ENCODE data around the gene ACTA1. TPM values are rescaled to one million over a fixed set of nuclear protein-coding genes. Genes with fewer than 3 reads are reported as not detected.

The ACTA1 gene
- total RNA-seq, 4 donors from 2014 or later = 0.33 to 0.40 TPM; not detected in 2

DNA sequence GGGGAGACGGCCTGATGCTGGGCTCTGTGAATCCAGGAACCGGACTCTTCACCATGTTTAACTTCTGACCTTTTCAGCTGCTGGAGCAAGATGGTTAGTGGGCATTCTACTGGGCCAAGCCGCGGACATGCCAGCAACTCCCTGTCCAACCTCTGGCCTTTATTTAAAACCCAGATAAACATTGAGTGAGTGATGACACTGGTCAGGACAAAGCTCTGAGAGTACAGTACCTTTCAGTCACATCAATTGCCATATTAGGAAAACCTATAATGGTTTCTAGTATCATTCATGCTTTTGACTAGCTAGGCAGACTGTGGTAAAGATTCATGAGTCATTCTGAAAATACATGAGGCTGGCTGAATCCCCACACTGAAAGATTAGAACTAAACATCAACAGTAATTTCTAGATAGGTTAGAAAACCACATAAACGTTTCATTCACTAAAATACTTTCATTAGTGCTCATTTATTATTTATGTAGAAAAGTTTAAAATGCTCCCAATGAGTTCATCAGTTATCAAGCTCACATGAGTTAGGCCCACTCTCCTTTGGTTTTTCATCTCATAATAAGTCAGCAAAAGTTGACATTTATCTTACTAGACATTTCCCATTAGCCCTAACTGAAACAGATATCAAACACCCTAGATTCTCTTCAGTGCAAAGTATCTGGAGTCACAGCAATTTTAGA lies 7.1 kb upstream of the ACTA1 start:
- peaks cover 18 to 39% of the 10 kb centered on the region in 2 donors for H3K36me3 ChIP-seq
- intact Hi-C loops (cut with DNase I) = no loop called here
- no peaks in the 10 kb centered on the region for H3K9me3 ChIP-seq
- TF ChIP-seq, protein P1, sequence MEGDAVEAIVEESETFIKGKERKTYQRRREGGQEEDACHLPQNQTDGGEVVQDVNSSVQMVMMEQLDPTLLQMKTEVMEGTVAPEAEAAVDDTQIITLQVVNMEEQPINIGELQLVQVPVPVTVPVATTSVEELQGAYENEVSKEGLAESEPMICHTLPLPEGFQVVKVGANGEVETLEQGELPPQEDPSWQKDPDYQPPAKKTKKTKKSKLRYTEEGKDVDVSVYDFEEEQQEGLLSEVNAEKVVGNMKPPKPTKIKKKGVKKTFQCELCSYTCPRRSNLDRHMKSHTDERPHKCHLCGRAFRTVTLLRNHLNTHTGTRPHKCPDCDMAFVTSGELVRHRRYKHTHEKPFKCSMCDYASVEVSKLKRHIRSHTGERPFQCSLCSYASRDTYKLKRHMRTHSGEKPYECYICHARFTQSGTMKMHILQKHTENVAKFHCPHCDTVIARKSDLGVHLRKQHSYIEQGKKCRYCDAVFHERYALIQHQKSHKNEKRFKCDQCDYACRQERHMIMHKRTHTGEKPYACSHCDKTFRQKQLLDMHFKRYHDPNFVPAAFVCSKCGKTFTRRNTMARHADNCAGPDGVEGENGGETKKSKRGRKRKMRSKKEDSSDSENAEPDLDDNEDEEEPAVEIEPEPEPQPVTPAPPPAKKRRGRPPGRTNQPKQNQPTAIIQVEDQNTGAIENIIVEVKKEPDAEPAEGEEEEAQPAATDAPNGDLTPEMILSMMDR (IDR thresholded peaks at IDR 0.05) = no peak
- TF ChIP-seq POLR2A (IDR thresholded peaks at IDR 0.05) = no peak
- no peaks in the 10 kb centered on the region for H3K27me3 ChIP-seq
- no peak overlapping the region for H3K27ac ChIP-seq
- H3K4me3 ChIP-seq (replicated peaks in 1 of 3) = no peak overlapping the region
- H3K4me1 ChIP-seq = no peaks in the 10 kb centered on the region
- WGBS, 2 donors = 75 to 85% methylated on average over 5 of the region's 5 CpGs
- DNase-seq = no peak

DNA sequence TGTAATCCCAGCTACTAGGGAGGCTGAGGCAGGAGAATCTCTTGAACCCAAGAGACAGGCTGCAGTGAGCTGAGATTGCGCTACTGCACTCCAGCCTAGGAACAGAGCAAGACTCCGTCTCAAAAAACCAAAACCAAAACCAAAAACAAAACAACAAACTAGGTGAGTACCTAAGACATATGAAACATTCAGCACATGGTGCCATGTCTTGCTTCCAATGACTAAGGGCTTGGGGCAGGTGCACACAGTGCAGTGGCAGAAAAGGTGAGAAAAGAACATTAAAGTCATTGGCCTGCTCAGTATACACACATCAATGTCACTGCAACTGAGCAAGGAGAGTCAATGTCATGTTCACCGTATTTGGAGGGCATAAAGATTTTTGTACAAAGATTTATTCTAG lies 4.1 kb upstream of the ACTA1 start:
- Histone ChIP-seq H3K36me3 (peaks cover 1 to 20% of the 10 kb centered on the region in 2 donors), H3K9me3 (no peaks in the 10 kb centered on the region), H3K4me3 (replicated peaks in 1 of 3) (no peak overlapping the region), H3K27me3 (peaks cover 12% of the 10 kb centered on the region), H3K27ac (no peak overlapping the region), H3K4me1 (peaks cover 0 to 4% of the 10 kb centered on the region in 2 donors)
- 92 to 98% methylated on average over 3 of the region's 3 CpGs for WGBS, 2 donors
- TF ChIP-seq POLR2A (IDR thresholded peaks at IDR 0.05) = no peak
- TF ChIP-seq, protein P1 (IDR thresholded peaks at IDR 0.05) = no peak
- intact Hi-C loops (cut with DNase I) = no loop called here
- no peak for DNase-seq

DNA sequence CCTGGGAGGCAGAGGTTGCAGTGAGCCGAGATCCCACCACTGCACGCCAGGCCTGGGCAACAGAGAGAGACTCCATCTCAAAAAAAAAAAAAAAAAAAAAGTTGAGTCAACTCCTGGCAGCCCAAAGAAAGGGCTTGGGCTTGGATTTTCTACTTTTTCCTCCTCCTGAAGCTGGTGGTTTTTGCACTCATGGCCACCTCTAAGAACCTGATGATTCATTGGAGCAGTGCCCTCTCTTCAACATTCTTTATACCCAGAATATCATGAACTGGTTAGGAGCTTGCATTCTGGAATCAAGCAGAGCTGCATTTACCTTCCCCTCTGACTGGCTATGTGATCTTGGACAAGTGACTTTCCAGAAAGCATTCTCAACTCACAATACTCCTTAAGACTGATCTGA lies 3.5 kb upstream of the ACTA1 start:
- H3K27ac ChIP-seq = no peak overlapping the region
- no peak for DNase-seq
- H3K36me3 ChIP-seq = peaks cover 0 to 17% of the 10 kb centered on the region in 2 donors
- peaks cover 0 to 4% of the 10 kb centered on the region in 2 donors for H3K4me1 ChIP-seq
- no peak overlapping the region for H3K4me3 ChIP-seq (replicated peaks in 1 of 3)
- H3K27me3 ChIP-seq = peaks cover 16% of the 10 kb centered on the region
- no peaks in the 10 kb centered on the region for H3K9me3 ChIP-seq
- intact Hi-C loops (cut with DNase I) = no loop called here
- TF ChIP-seq, protein P1 (IDR thresholded peaks at IDR 0.05) = no peak
- TF ChIP-seq POLR2A (IDR thresholded peaks at IDR 0.05) = no peak
- WGBS, 2 donors = 89 to 92% methylated on average over 2 of the region's 2 CpGs

DNA sequence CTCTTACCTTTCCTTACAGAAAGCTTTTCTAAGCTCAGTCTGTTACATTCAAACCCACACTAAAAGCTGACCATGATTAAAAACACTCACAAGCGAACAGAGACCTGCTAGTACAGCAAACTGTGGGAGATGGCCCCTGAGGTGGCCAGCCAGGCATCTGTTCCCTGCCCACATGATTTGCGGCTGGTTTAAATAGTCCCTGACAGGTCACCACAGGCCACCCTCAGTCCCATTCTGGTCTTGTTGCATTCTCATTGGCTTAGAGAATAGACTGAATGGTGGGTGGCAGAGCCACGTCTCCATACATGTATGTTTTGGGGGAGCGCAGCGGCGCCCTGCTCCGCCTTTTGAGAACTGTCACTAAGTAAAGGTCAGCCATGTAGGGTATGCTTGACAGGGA lies 2.3 kb upstream of the ACTA1 start:
- DNase-seq = no peak
- H3K27ac ChIP-seq = no peak overlapping the region
- peaks cover 0 to 9% of the 10 kb centered on the region in 2 donors for H3K36me3 ChIP-seq
- H3K9me3 ChIP-seq = no peaks in the 10 kb centered on the region
- H3K4me3 ChIP-seq (replicated peaks in 1 of 3) = no peak overlapping the region
- 64 to 66% methylated on average over 7 of the region's 7 CpGs for WGBS, 2 donors
- peaks cover 27% of the 10 kb centered on the region for H3K27me3 ChIP-seq
- H3K4me1 ChIP-seq = peaks cover 8 to 17% of the 10 kb centered on the region in 2 donors
- intact Hi-C loops (cut with DNase I) = no loop called here
- TF ChIP-seq, protein P1 (IDR thresholded peaks at IDR 0.05) = no peak

DNA sequence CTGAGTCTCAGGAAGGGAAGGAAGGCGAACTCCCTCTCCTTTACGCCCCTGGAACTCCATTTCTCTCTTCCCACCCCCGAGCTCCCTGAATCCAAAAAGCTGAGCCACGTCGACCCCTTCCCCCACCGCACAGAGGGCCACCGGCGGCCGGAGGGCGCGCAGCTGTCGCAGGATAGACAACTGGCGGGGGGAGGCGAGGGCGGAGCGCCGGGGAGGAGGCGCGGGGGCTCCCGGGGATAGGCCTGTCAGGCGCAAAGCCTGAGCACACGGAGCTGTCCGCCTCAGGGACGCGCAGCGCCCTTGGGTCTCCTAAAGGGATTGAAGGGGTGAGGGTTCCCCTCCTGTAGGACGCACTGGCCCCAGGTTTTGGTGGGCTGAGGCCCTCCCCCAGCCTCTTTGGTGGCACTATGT lies 752 bp upstream of the ACTA1 start:
- Histone ChIP-seq H3K4me3 (replicated peaks in 1 of 3) (no peak overlapping the region), H3K27me3 (peaks cover 31% of the 10 kb centered on the region), H3K4me1 (peaks cover 13 to 23% of the 10 kb centered on the region in 2 donors), H3K9me3 (no peaks in the 10 kb centered on the region), H3K27ac (no peak overlapping the region), H3K36me3 (no peaks in the 10 kb centered on the region)
- intact Hi-C loops (cut with DNase I) = no loop called here
- TF ChIP-seq POLR2A (IDR thresholded peaks at IDR 0.05) = no peak
- TF ChIP-seq, protein P1 (IDR thresholded peaks at IDR 0.05) = no peak
- 3 to 4% methylated on average over 3 to 20 of the region's 27 CpGs for WGBS, 2 donors
- no peak for DNase-seq
